Uterus (tissue), 2 donors: ENCODE data around the gene RAI14.

Experiments used
- POLR2A ChIP-seq, 2 donors: fragments of 450-650 bp; IDR thresholded peaks; one replicate each; pipeline ENCODE4 v1.6.1; 2016; ENCODE audit warnings: antibody characterized with exemption in 2 of 2, mild to moderate bottlenecking in 1 of 2, moderate library complexity in 1 of 2
- TF ChIP-seq, protein P1 (sequence below), 4 experiments: fragments of 200-600 bp in 2 of 4; fragments of 450-650 bp in 2 of 4; sonication (generic) in 2 of 4; IDR thresholded peaks; one replicate each; pipeline ENCODE4 v1.5.1; 2016 to 2019; ENCODE audit warnings: antibody characterized with exemption in 4 of 4, mild to moderate bottlenecking in 2 of 4, moderate library complexity in 1 of 4

- no peak for TF ChIP-seq POLR2A (IDR thresholded peaks at IDR 0.05)
- TF ChIP-seq, protein P1, sequence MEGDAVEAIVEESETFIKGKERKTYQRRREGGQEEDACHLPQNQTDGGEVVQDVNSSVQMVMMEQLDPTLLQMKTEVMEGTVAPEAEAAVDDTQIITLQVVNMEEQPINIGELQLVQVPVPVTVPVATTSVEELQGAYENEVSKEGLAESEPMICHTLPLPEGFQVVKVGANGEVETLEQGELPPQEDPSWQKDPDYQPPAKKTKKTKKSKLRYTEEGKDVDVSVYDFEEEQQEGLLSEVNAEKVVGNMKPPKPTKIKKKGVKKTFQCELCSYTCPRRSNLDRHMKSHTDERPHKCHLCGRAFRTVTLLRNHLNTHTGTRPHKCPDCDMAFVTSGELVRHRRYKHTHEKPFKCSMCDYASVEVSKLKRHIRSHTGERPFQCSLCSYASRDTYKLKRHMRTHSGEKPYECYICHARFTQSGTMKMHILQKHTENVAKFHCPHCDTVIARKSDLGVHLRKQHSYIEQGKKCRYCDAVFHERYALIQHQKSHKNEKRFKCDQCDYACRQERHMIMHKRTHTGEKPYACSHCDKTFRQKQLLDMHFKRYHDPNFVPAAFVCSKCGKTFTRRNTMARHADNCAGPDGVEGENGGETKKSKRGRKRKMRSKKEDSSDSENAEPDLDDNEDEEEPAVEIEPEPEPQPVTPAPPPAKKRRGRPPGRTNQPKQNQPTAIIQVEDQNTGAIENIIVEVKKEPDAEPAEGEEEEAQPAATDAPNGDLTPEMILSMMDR (IDR thresholded peaks at IDR 0.05) = no peak
Observed at GRCh38 chr5:34870382-34870781, 214.3 kb downstream of the RAI14 start.
